GM18499 (cell line): ENCODE results near the gene OR52E5.

ENCODE experiments used
- ATAC-seq: cut with Tn5 transposase; IDR thresholded peaks from one replicate; pipeline ENCODE4 v1.9.1; 2021; ENCODE audit warnings: moderate number of reproducible peaks; ENCODE audit not compliant: insufficient read depth, unreplicated experiment

OR52E5 gene

GRCh38 chr11:5892908-5893307 lies at the start of gene OR52E5:
TSS of gene OR52E5 (plus strand) at chr11:5893208. CDS start at chr11:5900777, 7,569 bp downstream.
- ATAC-seq: no peak

GRCh38 chr11:5846701-5847100 lies 46.3 kb upstream of the OR52E5 start:
- ATAC-seq: no peak

GRCh38 chr11:5847711-5848110 lies 45.3 kb upstream of the OR52E5 start:
- ATAC-seq: no peak

GRCh38 chr11:5851002-5851401 lies 42.0 kb upstream of the OR52E5 start:
- ATAC-seq: no peak

- no peak for ATAC-seq
These were observed 35.4 kb upstream of the OR52E5 start, which contains the start of gene OR52E8 for GRCh38 chr11:5857590-5857989. TSS of gene OR52E8 (minus strand) at chr11:5857690. CDS start at chr11:5857690, 0 bp downstream.

GRCh38 chr11:5865826-5866225 lies 27.2 kb upstream of the OR52E5 start:
- ATAC-seq: no peak

- no peak for ATAC-seq
These were observed 14.4 kb upstream of the OR52E5 start for GRCh38 chr11:5878564-5878963.

- ATAC-seq: no peak
These were observed 12.7 kb upstream of the OR52E5 start, which contains the start of gene OR52E4 for GRCh38 chr11:5880329-5880728. TSS of gene OR52E4 (plus strand) at chr11:5880629. CDS start at chr11:5884293, 3,664 bp downstream.

GRCh38 chr11:5881756-5882155 lies 11.3 kb upstream of the OR52E5 start:
- ATAC-seq: no peak

GRCh38 chr11:5887172-5887571 lies 5.8 kb upstream of the OR52E5 start:
- no peak for ATAC-seq

- ATAC-seq: no peak
These were observed 5.3 kb upstream of the OR52E5 start for GRCh38 chr11:5887661-5888060.

- no peak for ATAC-seq
These were observed 1.7 kb upstream of the OR52E5 start for GRCh38 chr11:5891216-5891800.

- ATAC-seq: no peak
These were observed 6.5 kb downstream of the OR52E5 start for GRCh38 chr11:5899534-5899933.

- ATAC-seq: no peak
These were observed 17.5 kb downstream of the OR52E5 start for GRCh38 chr11:5910540-5910939.

GRCh38 chr11:5922749-5923426 lies 29.9 kb downstream of the OR52E5 start:
- ATAC-seq: peak; percentile 80

GRCh38 chr11:5923427-5923776 lies 30.4 kb downstream of the OR52E5 start:
- ATAC-seq: peak; percentile 24

GRCh38 chr11:5923794-5924193 lies 30.8 kb downstream of the OR52E5 start:
- ATAC-seq: no peak

GRCh38 chr11:5928271-5928670 lies 35.3 kb downstream of the OR52E5 start:
- ATAC-seq: no peak

GRCh38 chr11:5928811-5929210 lies 35.8 kb downstream of the OR52E5 start:
- no peak for ATAC-seq

- ATAC-seq: no peak
These were observed 36.8 kb downstream of the OR52E5 start for GRCh38 chr11:5929571-5930368.

- ATAC-seq: no peak
These were observed 37.6 kb downstream of the OR52E5 start for GRCh38 chr11:5930614-5931013.
